DMS153 treated with DMSO at 0.1 percent for 48 hours (cell line): ENCODE results near the gene MOG.

Experiments used
- DNase-seq: peaks from one replicate; lab custom pipeline; 2025; ENCODE audit not compliant: unreplicated experiment; lab: John Stamatoyannopoulos, UW

MOG gene

DNA sequence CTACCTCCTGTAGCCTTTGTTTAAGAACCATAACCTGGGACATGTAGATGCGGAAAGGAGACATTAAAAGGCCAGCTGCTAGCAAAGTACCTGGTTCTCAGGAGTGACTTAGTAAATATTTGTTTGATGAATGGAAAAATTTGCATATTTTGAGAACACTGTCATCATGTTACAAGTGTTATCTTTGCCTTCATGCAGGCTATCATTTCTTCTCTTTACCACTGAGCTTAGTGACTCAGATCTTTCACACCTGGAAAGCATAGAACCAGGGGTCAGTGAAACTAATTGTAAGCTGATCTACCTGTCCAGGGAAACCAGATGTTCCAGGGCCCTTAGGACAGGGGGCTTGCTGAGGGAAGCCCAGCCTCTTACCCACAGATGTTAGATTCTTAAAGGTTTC is 18.7 kb downstream of the MOG start:
- no peak for DNase-seq

DNA sequence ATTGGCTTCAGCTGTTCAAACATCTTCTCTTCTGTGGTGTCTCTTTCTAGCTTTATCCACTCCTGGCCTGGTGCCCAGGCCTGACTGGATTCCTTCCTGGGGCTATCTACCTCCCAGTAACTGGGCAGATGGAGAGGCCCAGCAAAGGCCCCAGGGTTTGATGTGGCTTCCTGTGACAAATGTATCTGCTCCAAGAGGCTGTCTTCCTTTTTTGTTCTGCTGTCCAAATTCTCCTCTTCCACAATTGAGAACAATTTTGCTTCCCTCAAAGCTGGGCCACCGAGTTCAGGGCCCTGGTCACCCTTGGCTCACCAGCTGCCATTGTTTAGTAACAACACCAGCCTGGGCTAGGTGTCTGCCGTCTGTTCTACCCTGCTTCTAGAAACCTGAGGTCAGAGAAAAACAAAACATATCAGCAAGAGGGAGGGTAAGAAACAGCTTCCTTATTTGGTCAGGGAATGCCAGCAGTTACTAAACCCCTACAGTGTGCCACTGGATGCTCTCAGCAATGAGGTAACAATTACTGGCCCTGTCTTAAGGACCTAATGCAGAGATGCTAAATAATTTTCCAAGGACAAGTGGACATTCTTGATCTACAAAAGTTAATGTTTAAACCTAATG is 20.2 kb downstream of the MOG start:
- DNase-seq, result no peak

DNA sequence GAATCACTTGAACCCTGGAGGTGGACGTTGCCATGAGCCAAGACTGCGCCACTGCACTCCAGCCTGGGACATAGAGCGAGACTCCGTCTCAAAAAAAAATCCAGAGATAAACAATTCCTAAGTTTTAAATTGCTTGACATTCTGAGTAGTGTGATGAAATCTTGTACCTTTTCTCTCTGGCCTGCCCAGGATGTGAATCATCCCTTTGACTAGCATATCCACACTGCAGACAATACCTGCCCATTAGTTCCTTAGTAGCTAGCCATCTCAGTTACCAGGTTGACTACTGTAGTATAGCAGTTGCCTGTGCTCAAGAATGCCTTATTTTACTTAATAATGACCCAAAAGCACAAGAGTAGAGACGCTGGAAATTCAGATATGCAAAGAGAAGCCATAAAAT is 21.2 kb downstream of the MOG start:
- DNase-seq, result no peak

DNA sequence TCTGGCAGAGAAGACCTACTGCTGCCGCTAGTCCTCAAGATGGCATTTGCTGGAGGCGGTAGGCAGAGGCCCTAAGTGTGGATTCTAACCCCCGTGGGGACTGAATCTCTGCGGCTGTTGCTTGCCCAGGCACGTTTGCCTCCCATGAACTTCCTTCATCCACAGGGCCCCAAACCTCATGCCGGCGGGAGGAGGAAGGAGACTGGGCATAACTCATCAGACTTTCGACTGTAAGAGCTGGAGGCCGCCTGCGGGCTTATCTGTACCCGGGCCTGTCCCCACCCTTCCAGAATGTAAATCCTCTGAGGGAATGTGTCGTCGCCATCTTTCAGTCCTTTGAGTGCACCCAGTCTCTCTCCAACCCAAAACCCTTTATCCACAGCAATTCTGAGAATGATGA is 23.1 kb downstream of the MOG start:
- DNase-seq, result no peak

DNA sequence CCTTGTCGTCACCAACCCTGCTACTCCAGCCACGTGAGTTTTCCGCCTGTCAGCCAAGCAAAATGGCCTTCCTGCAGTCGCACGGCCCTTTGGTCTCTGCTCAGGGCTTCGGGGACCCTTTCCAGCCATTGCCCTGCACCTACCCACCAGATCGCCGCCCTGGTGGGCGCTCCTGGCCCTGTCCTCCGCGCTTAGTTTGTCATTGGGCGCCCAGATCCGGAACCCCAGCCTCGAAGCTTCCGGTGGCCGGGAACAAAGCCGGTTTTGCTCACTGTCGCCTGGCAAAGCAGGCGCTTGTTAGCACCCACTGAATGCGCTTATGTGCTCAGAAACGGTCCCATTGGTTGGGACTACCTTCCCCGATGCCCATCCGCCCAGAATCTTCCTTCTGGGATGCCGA is 23.5 kb downstream of the MOG start:
- DNase-seq, result no peak

DNA sequence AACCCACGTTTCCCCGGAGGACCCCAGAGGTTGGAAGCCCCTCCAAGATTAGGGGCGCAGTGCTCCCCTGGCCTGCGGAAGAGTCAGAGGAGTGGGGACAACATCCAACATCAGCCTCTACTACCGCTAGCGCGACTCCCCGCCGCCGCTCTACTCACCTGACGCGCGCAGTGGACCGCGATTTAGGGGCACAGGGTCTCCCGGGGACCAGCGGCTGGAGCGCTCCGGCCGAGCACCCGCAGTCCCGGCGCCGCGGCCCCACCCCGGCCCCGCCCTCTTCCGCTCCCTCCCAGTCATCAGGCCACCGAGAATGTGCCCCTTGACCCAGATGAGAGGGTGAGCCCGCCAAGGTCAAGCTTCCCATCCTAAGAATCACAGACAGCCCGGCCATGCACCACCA is 24.0 kb downstream of the MOG start, which contains the start of gene ZFP57:
Gene ZFP57, minus strand, starts transcription at position 249 of the 400 bp plus-strand sequence. CDS start 4,149 bp downstream, outside the sequence.
- no peak for DNase-seq

DNA sequence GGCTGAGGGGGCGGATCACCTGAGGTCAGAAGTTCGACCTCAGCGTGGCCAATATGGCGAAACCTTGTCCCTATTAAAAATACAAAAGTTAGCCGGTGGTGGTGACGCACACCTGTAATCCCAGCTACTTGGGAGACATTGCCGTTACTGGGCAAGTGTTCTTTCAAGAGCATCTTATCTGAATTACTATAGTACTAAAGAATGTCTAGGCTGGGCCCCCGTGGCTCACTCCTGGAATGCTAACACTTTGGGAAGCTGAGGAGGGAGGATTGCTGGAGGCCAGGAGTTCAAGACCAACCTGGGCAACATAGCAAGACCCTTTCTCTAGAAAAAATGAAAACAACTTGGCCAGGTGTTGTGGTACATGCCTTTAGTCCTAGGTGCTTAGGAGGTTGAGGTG is 24.9 kb downstream of the MOG start:
- DNase-seq, result no peak

DNA sequence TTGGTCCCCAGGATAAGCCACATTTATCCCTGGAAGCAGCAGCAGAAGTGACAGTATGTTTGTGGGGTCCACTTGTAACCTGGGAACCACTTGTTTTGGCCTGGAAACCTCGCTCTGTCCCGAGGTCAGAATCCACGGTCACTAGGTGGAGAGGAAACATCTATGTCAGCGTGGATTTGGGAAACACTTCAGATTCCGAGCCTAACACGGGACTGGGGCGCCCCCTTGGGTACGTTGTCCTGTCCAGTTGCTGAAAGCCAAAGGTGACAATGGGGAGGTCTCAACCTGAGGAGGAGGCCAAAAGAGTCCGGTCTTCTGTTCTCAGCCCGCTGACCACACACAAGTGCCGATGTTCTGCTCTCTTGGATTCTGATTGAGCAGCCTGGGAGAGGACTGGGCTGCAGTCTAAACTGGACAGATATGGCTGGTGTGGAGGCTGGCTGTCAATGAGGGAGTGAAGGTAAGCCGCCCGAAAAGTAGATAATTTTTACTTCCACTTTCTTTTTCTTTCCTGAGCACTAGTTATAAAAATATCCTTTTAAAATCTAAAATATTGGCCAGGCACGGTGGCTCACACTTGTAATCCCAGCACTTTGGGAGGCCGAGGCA is 28.9 kb downstream of the MOG start:
- DNase-seq, result no peak

DNA sequence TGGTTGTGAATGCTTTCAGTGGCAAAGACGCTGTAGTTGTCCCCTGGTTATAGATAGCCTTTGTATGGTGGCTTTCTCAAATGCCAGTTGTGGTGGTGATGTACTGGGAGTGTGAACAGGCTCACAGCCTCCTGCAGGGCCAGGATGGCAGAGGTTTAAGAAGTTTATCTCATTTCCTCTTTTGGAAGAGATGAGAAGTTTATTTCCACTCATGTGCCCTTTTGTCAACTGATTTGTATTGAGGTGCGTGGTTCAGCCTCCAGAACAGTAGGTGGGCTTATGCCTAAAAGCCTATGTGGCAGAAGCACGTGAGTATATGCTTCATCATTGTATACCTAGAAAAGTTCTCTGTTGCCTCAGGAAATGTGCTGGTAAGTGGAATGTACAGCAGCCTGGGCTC is 37.7 kb downstream of the MOG start:
- no peak for DNase-seq

DNA sequence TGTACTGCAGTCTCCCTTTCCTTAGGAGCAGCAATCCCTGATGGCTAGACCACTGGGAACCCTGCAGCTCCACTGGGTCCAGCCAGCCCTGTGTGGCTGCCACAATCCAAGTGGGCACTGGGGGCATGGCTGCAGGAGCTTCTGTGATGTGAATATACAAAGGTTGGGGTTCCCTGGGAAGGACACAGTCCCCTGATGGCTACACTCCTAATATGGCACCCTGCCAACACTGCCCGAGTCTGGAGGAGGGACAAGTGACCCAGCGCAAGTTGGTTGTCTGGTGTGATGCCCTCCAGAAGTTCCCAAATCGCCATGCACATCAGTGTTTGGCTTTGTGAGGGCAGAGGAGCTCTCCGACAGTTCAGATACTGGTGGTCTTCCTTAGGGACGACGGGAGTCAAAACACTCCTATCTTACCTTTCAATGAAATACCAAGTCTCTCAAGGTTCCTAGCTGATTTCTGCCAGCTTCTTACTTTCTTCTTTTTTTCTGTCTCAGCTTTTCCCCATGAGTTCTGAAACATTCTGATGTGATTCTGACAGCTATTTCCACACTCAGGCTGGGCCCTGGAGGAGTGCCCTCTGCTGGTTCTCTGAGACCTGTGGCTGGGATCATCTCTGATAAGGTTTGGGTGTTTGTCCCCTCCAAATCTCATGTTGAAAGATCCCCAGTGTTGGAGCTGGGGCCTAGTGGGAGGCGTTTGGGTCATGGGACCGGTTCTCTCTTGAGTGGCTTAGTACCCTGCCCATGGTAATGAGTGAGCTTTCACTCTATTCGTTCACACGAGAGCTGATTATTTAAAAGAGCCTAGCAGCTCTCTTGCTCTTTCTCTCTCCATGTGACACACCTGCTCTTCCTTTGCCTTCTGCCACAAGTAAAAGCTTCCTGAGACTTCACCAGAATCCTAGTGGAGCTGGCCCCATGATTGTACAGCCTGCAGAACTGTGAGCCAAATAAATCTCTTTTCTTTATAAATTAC is 39.5 kb downstream of the MOG start:
- no peak for DNase-seq

DNA sequence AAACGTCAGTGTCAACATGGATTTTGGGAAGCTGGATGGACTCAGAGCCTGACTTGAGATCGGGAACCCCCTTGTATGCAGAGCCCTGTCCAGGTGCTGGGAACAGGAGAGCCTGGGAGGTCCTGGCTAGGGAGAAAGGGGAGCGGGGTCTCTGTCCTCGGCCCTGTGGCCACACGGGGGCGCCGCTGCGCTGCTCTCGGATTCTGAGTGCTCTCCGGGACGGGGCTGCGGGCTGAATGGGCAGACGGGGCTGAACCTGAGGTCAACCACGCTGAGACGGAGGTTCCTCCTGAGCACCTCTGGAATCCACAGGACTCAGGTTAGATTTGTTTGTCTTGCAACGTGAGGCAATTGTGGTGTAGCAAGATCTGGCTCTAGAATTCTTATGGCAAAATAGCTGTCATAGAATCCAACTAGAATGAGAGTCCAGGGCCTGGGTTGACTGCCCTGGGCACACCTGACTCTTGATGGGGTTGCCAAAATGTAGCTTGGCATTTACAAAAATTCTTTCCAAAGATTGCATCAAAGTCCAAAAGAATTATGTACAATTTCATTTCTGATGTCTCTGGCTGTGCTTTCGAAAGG is 45.7 kb downstream of the MOG start:
- no peak for DNase-seq

DNA sequence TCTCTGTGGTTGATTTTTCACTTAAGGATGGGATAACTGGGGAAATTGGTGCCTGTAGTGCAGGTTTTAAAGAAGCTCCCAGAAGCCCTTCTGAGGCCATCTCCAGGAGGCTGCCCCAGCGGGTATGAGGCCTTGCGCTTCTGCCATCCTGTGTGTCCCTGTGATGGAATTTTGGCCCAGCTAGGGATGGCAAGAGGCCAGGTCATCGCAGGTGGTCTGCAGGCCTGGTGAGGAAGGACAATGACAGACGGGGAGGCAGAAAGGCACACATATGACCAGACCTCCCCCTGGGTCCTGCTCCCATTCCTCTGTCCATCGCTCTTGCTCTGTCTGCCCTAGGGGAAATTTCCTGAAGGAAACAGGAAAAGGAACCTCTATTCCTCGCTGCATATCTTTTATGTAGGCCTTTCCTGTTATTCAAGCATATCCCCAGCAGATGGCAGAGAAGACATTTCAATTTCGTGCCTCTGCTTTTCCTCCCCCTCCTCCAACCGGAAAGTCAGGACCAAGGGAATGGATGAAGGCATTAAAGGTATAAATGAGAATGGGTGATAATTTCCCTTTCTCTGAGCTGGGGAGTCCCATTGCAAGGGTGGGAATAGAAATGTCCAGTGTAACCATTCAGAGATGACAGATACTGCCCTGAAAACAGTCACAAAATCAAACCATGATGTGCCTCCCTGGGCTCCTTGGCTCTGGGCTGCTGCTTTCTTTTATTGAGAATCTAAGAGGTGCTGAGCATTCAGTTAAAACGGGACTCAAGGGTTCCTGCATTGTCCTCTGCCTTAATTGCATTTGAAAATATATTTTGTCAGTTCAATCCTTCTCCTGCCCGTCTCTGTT is 48.7 kb downstream of the MOG start:
- DNase-seq, result peak; percentile 14

DNA sequence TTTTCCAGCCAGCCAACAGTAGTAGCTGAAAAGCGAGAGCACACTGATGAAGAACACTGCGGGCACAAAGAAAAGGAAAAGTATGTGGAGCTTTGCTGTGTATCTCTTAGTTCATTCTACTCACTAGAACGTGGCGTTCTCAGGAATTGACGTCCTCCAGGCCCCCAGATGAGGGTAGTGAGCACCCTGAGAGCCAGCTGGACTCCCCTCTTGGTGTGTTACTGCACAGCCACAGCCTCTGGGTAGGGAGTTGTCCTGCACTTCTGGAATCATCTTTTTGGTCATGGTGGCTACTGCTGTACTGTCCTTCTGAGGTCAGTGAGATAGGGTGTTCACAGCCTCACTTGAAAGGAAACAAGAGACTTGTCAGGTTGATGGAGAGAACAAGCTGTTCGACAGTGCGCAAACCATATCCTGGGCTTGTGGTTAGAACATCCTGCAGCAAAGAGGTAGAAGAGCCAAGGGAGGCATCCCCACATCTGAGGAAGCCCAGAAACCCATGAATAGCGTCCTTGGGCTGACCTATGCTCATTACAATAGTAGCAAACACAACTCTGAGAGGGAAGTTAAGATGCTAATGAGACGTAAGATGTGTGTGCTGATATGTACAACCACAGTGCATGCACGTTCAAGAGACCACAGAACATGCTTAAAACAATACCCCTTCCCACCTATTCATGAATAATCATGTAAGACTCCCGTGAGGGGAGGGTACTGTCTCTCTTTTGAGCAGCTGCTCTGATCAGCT is 51.7 kb downstream of the MOG start:
- no peak for DNase-seq

DNA sequence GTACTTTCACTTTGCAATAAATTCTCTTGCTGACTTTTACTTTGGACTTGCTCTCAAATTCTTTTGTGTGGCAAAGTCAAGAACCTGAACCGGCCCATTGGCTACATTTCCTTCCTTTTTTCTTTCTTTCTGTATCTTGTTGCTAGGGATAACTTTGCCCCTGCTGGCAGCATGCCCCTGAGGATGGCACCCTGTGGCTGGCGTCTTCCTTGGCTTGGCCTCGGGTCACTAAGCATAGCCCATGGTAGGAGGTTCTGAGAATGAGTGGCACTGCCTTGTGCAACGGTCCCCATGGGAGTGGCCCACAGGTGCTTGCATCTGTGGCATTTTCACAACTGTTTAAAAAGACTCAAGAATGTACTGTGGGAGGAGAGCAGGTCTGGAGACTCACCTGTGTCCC is 52.3 kb downstream of the MOG start:
- no peak for DNase-seq

DNA sequence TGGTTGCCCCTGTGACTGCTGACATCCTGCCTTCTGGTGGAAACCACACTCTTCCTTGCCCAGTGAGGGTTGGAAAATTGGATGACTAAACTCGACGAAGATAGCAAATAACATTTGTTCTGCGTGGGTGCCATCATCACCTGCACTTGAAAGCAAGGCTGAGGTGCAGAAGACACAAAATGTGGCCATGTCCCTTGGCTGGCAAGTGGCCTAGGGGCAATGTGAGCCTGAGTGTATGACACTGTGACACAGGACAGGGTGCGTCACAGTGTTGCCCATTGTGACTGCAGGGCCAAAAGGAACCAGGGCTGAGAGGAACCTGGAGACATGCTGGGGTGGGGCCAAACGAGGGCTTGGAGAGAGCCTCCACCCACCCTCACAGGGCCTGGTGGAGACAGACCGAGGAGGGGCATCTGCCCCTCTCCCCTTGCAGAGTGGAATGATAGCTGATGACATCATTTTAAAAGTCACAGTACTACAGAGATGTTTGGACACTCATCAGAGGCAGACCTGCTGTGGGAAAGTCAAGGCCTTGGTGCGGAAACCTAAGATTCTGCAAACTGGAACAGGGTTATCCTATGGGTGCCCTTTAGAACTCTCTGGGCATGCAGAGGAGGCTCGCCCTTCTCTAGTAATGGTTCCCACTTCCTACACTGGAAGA is 53.5 kb downstream of the MOG start:
- no peak for DNase-seq

DNA sequence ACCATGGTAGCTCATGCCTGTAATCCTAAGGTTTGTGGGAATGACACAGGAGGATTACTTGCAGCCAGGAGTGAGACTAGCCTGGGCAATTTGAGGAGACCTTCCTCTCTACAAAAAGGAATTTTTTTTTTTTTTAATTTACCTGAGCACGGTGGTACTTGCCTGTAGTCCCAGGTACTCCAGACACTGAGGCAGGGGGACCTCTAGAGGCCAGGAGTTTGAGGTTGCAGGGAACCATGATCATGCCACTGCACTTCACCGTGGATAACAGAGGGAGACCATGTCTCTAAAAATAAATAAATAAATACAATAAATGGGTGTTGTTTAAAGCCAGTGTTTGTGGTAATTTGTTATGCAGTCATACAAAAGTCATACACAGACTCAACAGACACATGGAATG is 64.0 kb downstream of the MOG start:
- DNase-seq, result no peak
